PC-9 (cell line): ENCODE results near the gene KMT2A. TPM values are rescaled to one million over a fixed set of nuclear protein-coding genes. Genes with fewer than 3 reads are reported as not detected.
"Not testable (repeated sequence)": the region's sequence is repeated elsewhere in the genome, so short reads cannot be mapped to it uniquely, and the experiment has no call there.

ENCODE experiments used
- BruUV-seq: library from RNA; stranded (reverse); fragments of 400-500 nt; replicated peaks from 2 replicates; lab custom pipeline; 2021; lab: Mats Ljungman, UMichigan
- CTCF ChIA-PET: fragments of 300-600 bp; sonication (Branson Sonifier 250); formaldehyde crosslinking; loops from one replicate; lab custom pipeline; 2022; ENCODE audit warnings: antibody characterized with exemption; lab: Charles Lee
- POLR2A ChIA-PET: fragments of 300-600 bp; sonication (Branson Sonifier 250); formaldehyde crosslinking; loops from one replicate; lab custom pipeline; 2022; ENCODE audit warnings: antibody characterized with exemption; ENCODE audit not compliant: unreplicated experiment; lab: Charles Lee
- DNase-seq, 2 experiments: peaks; one replicate each; pipeline versions ENCODE4 v3.0.0 to v3.0.0-alpha.2; 2015 to 2022; ENCODE audit warnings: mixed read lengths in 1 of 2
- H2AFZ ChIP-seq: fragments of 200-600 bp; sonication (generic); 2 replicates; pipeline ENCODE4 v1.8.1; 2017; ENCODE audit warnings: antibody characterized with exemption
- H3F3A ChIP-seq: fragments of 200-600 bp; sonication (generic); 2 replicates; pipeline ENCODE4 v1.8.1; 2017; ENCODE audit warnings: antibody characterized with exemption, mild to moderate bottlenecking, low read depth; ENCODE audit not compliant: insufficient read depth
- H3K27ac ChIP-seq: fragments of 200-600 bp; sonication (generic); 2 replicates; pipeline ENCODE4 v1.6.1; 2016; ENCODE audit warnings: mixed run types
- H3K27me3 ChIP-seq: fragments of 200-600 bp; sonication (generic); 2 replicates; pipeline ENCODE4 v1.6.1; 2016; ENCODE audit warnings: low read depth, mixed run types; ENCODE audit not compliant: insufficient read depth
- H3K36me3 ChIP-seq: fragments of 200-600 bp; sonication (generic); 2 replicates; pipeline ENCODE4 v1.6.1; 2016; ENCODE audit warnings: low read depth, mixed run types
- H3K4me1 ChIP-seq: fragments of 200-600 bp; sonication (generic); replicated peaks from 2 replicates; pipeline ENCODE4 v1.6.1; 2016; ENCODE audit warnings: mixed run types; ENCODE audit not compliant: insufficient read depth
- H3K4me2 ChIP-seq: fragments of 200-600 bp; sonication (generic); 2 replicates; pipeline ENCODE4 v1.6.1; 2017; ENCODE audit warnings: mixed run types
- H3K4me3 ChIP-seq: fragments of 200-600 bp; sonication (generic); 2 replicates; pipeline ENCODE4 v1.6.1; 2016; ENCODE audit warnings: mixed run types
- H3K79me2 ChIP-seq: fragments of 200-600 bp; sonication (generic); 2 replicates; pipeline ENCODE4 v1.6.1; 2017; ENCODE audit warnings: low read depth, mixed run types
- H3K9me2 ChIP-seq: fragments of 200-600 bp; sonication (generic); 2 replicates; pipeline ENCODE4 v1.8.1; 2017; ENCODE audit warnings: mild to moderate bottlenecking; ENCODE audit not compliant: insufficient read depth
- H3K9me3 ChIP-seq: fragments of 200-600 bp; sonication (generic); 2 replicates; pipeline ENCODE4 v1.8.1; 2016; ENCODE audit warnings: low read depth; ENCODE audit not compliant: insufficient read depth
- H4K20me1 ChIP-seq: fragments of 200-600 bp; sonication (generic); 2 replicates; pipeline ENCODE4 v1.8.1; 2017; ENCODE audit not compliant: insufficient read depth
- CTCF ChIP-seq: fragments of 200-600 bp; sonication (generic); conservative IDR thresholded peaks from 2 replicates; pipeline ENCODE4 v1.6.1; 2017; ENCODE audit warnings: mixed run types, antibody characterized with exemption, mild to moderate bottlenecking, moderate library complexity
- EZH2 ChIP-seq: fragments of 200-600 bp; sonication (generic); IDR thresholded peaks from 2 replicates; pipeline ENCODE4 v1.8.0; 2017; ENCODE audit warnings: antibody characterized with exemption, low read depth
- intact Hi-C: fragments of 100-400 bp; cut with micrococcal nuclease; formaldehyde crosslinking; loops from one replicate; pipeline ENCODE4 v1.10.0; 2022; ENCODE audit not compliant: unreplicated experiment
- total RNA-seq: library from RNA; stranded (reverse); gene quantifications from 2 replicates; pipeline ENCODE4 v1.2.3, GENCODE V29; 2021

The KMT2A gene
- total RNA-seq, 1 experiment from 2014 or later, result 80.3 TPM

GRCh38 chr11:118398791-118399559 is 37.3 kb upstream of the KMT2A start:
- H3K79me2 ChIP-seq, result peaks cover 26% of the 10 kb centered on the region
- ChIA-PET CTCF (interaction anchor here (0.6 kb wide), 1 partner anchor 39 kb away, joined by 18 read pairs; no protein-coding TSS in a partner anchor), POLR2A (no interaction called here)
- no peaks in the 10 kb centered on the region for H3K27me3 ChIP-seq
- no peak overlapping the region for H3K27ac ChIP-seq
- H3K4me3 ChIP-seq, result no peak overlapping the region
- H3K9me2 ChIP-seq, result no peaks in the 10 kb centered on the region
- H3K9me3 ChIP-seq, result no peaks in the 10 kb centered on the region
- intact Hi-C loops, result no loop called here
- no TSS peak for BruUV-seq
- H2AFZ ChIP-seq, result no peak overlapping the region
- H3K36me3 ChIP-seq, result 0 out of 2 replicates have a peak, but pooled peaks cover 3% of the 10 kb centered on the region
- H3F3A ChIP-seq, result peaks cover 23% of the 10 kb centered on the region
- peaks cover 21% of the 10 kb centered on the region for H3K4me1 ChIP-seq
- no peak overlapping the region for H3K4me2 ChIP-seq
- peaks cover 16% of the 10 kb centered on the region for H4K20me1 ChIP-seq
- no peak for DNase-seq
- no peak for TF ChIP-seq CTCF
- TF ChIP-seq EZH2, result no peak

- peaks cover 49% of the 10 kb centered on the region for H3K79me2 ChIP-seq
- peak within 1 kb of the TSS; percentile 79 for H2AFZ ChIP-seq
- H3K36me3 ChIP-seq, result 0 out of 2 replicates have a peak, but pooled peaks cover 3% of the 10 kb centered on the region
- ChIA-PET CTCF (no interaction called here), POLR2A (interaction anchor here (1.0 kb wide), 1 partner anchor 24 kb away, joined by 8 read pairs; no protein-coding TSS in a partner anchor)
- H3K9me3 ChIP-seq, result no peaks in the 10 kb centered on the region
- H3K27me3 ChIP-seq, result no peaks in the 10 kb centered on the region
- H4K20me1 ChIP-seq, result peaks cover 33% of the 10 kb centered on the region
- peaks cover 21% of the 10 kb centered on the region for H3K4me1 ChIP-seq
- peak; percentile 81 to 82 for DNase-seq
- H3K9me2 ChIP-seq, result no peaks in the 10 kb centered on the region
- BruUV-seq, result no TSS peak
- H3K4me3 ChIP-seq, result peak within 1 kb of the TSS; percentile 83
- no peak for TF ChIP-seq EZH2
- TF ChIP-seq CTCF, result no peak
- intact Hi-C loops, result loop anchor here (1.0 to 5.0 kb wide), 3 partner anchors 14 to 86 kb away; partner anchors contain the start of gene KMT2A
- peak within 1 kb of the TSS; percentile 71 for H3K4me2 ChIP-seq
- H3F3A ChIP-seq, result peaks cover 23% of the 10 kb centered on the region
- peak within 1 kb of the TSS; percentile 45 for H3K27ac ChIP-seq
Measured at GRCh38 chr11:118401151-118401879, 35.0 kb upstream of the KMT2A start, which contains the start of gene ATP5MG. Gene ATP5MG, plus strand, starts transcription at chr11:118401606. Its CDS starts 60 bp downstream, at chr11:118401666.

GRCh38 chr11:118401880-118402590 is 34.3 kb upstream of the KMT2A start:
- Histone ChIP-seq H3K27me3 (no peaks in the 10 kb centered on the region), H3K79me2 (peaks cover 55% of the 10 kb centered on the region), H3K4me1 (peaks cover 21% of the 10 kb centered on the region), H3K9me3 (no peaks in the 10 kb centered on the region), H3K9me2 (no peaks in the 10 kb centered on the region), H3K4me3 (peak overlapping the region; percentile 83), H2AFZ (peak overlapping the region; percentile 79), H3K4me2 (peak overlapping the region; percentile 71), H3F3A (peaks cover 25% of the 10 kb centered on the region), H4K20me1 (peaks cover 40% of the 10 kb centered on the region), H3K27ac (peak overlapping the region; percentile 45), H3K36me3 (peaks cover 8% of the 10 kb centered on the region; the same call in 1 of the 2 replicates)
- CTCF ChIA-PET, result no interaction called here
- intact Hi-C loops, result loop anchor here (1.0 to 5.0 kb wide), 3 partner anchors 13 to 85 kb away; partner anchors contain the start of gene KMT2A
- peak in 1 of 2 experiments; percentile 88 for DNase-seq
- BruUV-seq, result no TSS peak
- POLR2A ChIA-PET, result interaction anchor here (1.0 kb wide), 1 partner anchor 23 kb away, joined by 8 read pairs; no protein-coding TSS in a partner anchor
- no peak for TF ChIP-seq EZH2
- no peak for TF ChIP-seq CTCF

- CTCF ChIA-PET, H3K9me3 ChIP-seq, H3K9me2 ChIP-seq, H3K27me3 ChIP-seq, DNase-seq, H2AFZ ChIP-seq: not testable (repeated sequence)
- peaks cover 42% of the 10 kb centered on the region for H4K20me1 ChIP-seq
- H3K36me3 ChIP-seq, result peaks cover 13% of the 10 kb centered on the region; the same call in 1 of the 2 replicates
- POLR2A ChIA-PET, result interaction anchor here (1.0 kb wide), 1 partner anchor 22 kb away, joined by 8 read pairs; no protein-coding TSS in a partner anchor
- peak overlapping the region; percentile 45; the same call in 1 of the 2 replicates for H3K27ac ChIP-seq
- peak overlapping the region; percentile 83 for H3K4me3 ChIP-seq
- intact Hi-C loops, result loop anchor here (5.0 kb wide), 1 partner anchor 85 kb away; no protein-coding TSS in a partner anchor
- BruUV-seq, result TSS peak; percentile 58
- peaks cover 23% of the 10 kb centered on the region for H3F3A ChIP-seq
- peak overlapping the region; percentile 71 for H3K4me2 ChIP-seq
- H3K79me2 ChIP-seq, result peaks cover 59% of the 10 kb centered on the region
- peaks cover 21% of the 10 kb centered on the region for H3K4me1 ChIP-seq
Measured at GRCh38 chr11:118402594-118402993, 33.7 kb upstream of the KMT2A start.
